K562 (cell line): ENCODE measurements around the gene RHBDD1. TPM values are rescaled to one million over a fixed set of nuclear protein-coding genes. Genes with fewer than 3 reads are reported as not detected.

Source experiments
- ATAC-seq: fragments of 200-7000 bp; cut with Tn5 transposase; 3 replicates; pipeline ENCODE4 v1.9.1; 2020; ENCODE audit warnings: moderate library complexity
- BruUV-seq: library from RNA; stranded (reverse); fragments of 400-500 nt; replicated peaks from 2 replicates; lab custom pipeline; 2021; lab: Mats Ljungman, UMichigan
- CTCF ChIA-PET: fragments of 300-600 bp; formaldehyde crosslinking; extraction: SDS; loops from one replicate; lab custom pipeline; 2021; ENCODE audit warnings: low intra/inter-chr PET ratio; lab: Yijun Ruan, JAX
- POLR2A ChIA-PET: fragments of 300-600, 350-650 bp; sonication (Branson Sonifier 250); formaldehyde crosslinking; extraction: SDS; loops from one replicate; lab custom pipeline; 2021; ENCODE audit warnings: antibody characterized with exemption, inconsistent platforms; lab: Yijun Ruan, JAX
- DNase-seq, 4 experiments: peaks; one replicate each; pipeline versions ENCODE4 v3.0.0 to v3.0.0-alpha.2; 2011 to 2018; ENCODE audit warnings: low spot score in 3 of 4, mixed read lengths in 3 of 4; ENCODE audit errors: extremely low read depth in 1 of 4
- FAIRE-seq: peaks from 2 replicates; lab custom pipeline; 2011; peaks lifted over from hg19 to GRCh38; lab: Jason Lieb, UNC
- H2AFZ ChIP-seq: 2 replicates; pipeline ENCODE4 v1.6.0; 2011; ENCODE audit warnings: low read depth, low read length, control low read depth, inconsistent platforms
- H3K27ac ChIP-seq: fragments of 200-600 bp; 3 replicates; pipeline ENCODE4 v1.8.0; 2011; ENCODE audit warnings: low read depth, mild to moderate bottlenecking, control low read depth, inconsistent platforms, low read length, moderate library complexity, mixed read lengths; ENCODE audit errors: extremely low read depth
- H3K27me3 ChIP-seq, 2 experiments: fragments of 300-600 bp in 1 of 2; 2 replicates in 1 of 2; 3 replicates in 1 of 2; pipeline versions ENCODE4 v1.6.0 to v1.8.0; 2011; ENCODE audit warnings: inconsistent platforms in 2 of 2, low read length in 2 of 2, mild to moderate bottlenecking in 1 of 2, mixed read lengths in 1 of 2, moderate library complexity in 1 of 2; ENCODE audit not compliant: control insufficient read depth in 2 of 2, insufficient read depth in 2 of 2
- H3K36me3 ChIP-seq: fragments of 300-600 bp; 3 replicates; pipeline ENCODE4 v1.8.0; 2011; ENCODE audit warnings: mild to moderate bottlenecking, low read length, inconsistent platforms; ENCODE audit not compliant: control insufficient read depth, insufficient read depth
- H3K4me1 ChIP-seq, 2 experiments: fragments of 200-600 bp in 1 of 2; replicated peaks in 1 of 2; 2 replicates in 1 of 2; 3 replicates in 1 of 2; pipeline versions ENCODE4 v1.5.1 to v1.8.0; 2011; ENCODE audit warnings: inconsistent platforms in 2 of 2, low read length in 2 of 2, mild to moderate bottlenecking in 1 of 2, mixed read lengths in 1 of 2, moderate library complexity in 1 of 2; ENCODE audit not compliant: control insufficient read depth in 2 of 2, insufficient read depth in 2 of 2
- H3K4me2 ChIP-seq: 2 replicates; pipeline ENCODE4 v1.6.1; 2011; ENCODE audit warnings: low read length, control low read depth, inconsistent platforms, mixed read lengths; ENCODE audit not compliant: insufficient read depth
- H3K4me3 ChIP-seq: fragments of 200-600 bp; sonication (generic), shearing (Covaris generic); 2 replicates; pipeline ENCODE4 v1.5.1; 2016; ENCODE audit warnings: control low read depth, inconsistent platforms
- H3K79me2 ChIP-seq: fragments of 200-600 bp; 3 replicates; pipeline ENCODE4 v1.8.0; 2011; ENCODE audit warnings: low read length, inconsistent platforms; ENCODE audit not compliant: control insufficient read depth, insufficient read depth
- H3K9ac ChIP-seq, 2 experiments: 2 replicates each; pipeline versions ENCODE4 v1.6.0 to v1.6.1; 2011; ENCODE audit warnings: low read depth in 2 of 2, low read length in 2 of 2, control low read depth in 1 of 2, inconsistent platforms in 1 of 2, mild to moderate bottlenecking in 1 of 2, mixed read lengths in 1 of 2; ENCODE audit not compliant: insufficient read depth in 1 of 2
- H3K9me1 ChIP-seq: one replicate; pipeline ENCODE4 v1.6.0; 2011; ENCODE audit warnings: inconsistent platforms, mild to moderate bottlenecking, low read length, moderate library complexity; ENCODE audit not compliant: control insufficient read depth, insufficient read depth
- H3K9me3 ChIP-seq: replicated peaks from 2 replicates; pipeline ENCODE4 v1.5.1; 2011; ENCODE audit warnings: low read depth, low read length, inconsistent platforms; ENCODE audit not compliant: control insufficient read depth, insufficient read depth
- H4K20me1 ChIP-seq: replicated peaks from 2 replicates; pipeline ENCODE4 v1.6.1; 2011; ENCODE audit warnings: low read length, inconsistent platforms, mixed read lengths; ENCODE audit not compliant: control insufficient read depth, insufficient read depth
- MCM2 ChIP-seq: fragments of 450-650 bp; IDR thresholded peaks from 2 replicates; pipeline ENCODE4 v1.6.1; 2017; ENCODE audit warnings: low read depth, mild to moderate bottlenecking
- SRF ChIP-seq, 2 experiments: fragments of 250-450, 450-650 bp in 1 of 2; sonication (Bioruptor Pico) in 1 of 2; sonication (generic) in 1 of 2; formaldehyde crosslinking; IDR thresholded peaks; 2 replicates each; pipeline versions ENCODE4 v1.5.0 to v1.5.1; 2020 to 2022; ENCODE audit warnings: mild to moderate bottlenecking in 1 of 2, missing genetic modification reagents in 1 of 2
- STAG1 ChIP-seq: sonication (generic); formaldehyde crosslinking; IDR thresholded peaks from 2 replicates; pipeline ENCODE4 v1.5.0; 2020; ENCODE audit warnings: missing genetic modification reagents, borderline replicate concordance
- XRCC3 ChIP-seq: fragments of 450-650 bp; IDR thresholded peaks from 2 replicates; pipeline ENCODE4 v1.6.1; 2017; ENCODE audit warnings: mild to moderate bottlenecking, moderate library complexity
- ZZZ3 ChIP-seq: fragments of 450-650 bp; IDR thresholded peaks from 2 replicates; pipeline ENCODE4 v1.6.1; 2016; ENCODE audit warnings: antibody characterized with exemption, mild to moderate bottlenecking, moderate library complexity
- WGBS: fragments of 100-300 bp; shearing (Covaris generic); methylation state at CpG from one replicate; pipeline ENCODE4 v1.1.6; 2016; ENCODE audit warnings: low coverage, mixed read lengths; ENCODE audit not compliant: insufficient coverage; ENCODE audit errors: missing lambda C conversion rate; 5-methylcytosine and 5-hydroxymethylcytosine counted together
- in situ Hi-C: fragments of 300-500 bp; cut with MboI; formaldehyde crosslinking; loops from 4 replicates; pipeline ENCODE4 v1.15.0; 2018; ENCODE audit warnings: inconsistent platforms, mixed read lengths
- intact Hi-C: fragments of 100-400 bp; cut with micrococcal nuclease; formaldehyde crosslinking; loops from 2 replicates; pipeline ENCODE4 v1.14.2; 2022
- polyA plus RNA-seq, 8 experiments: library from polyadenylated mRNA; depleted of rRNA in 4 of 8; stranded (reverse) in 5 of 8; unstranded in 3 of 8; fragments of >200 nt; fragmentation: Nextera tagmentation in 2 of 8; fragmentation: Illumina TruSeq in 1 of 8; extraction: Ambion mirVana in 2 of 8; extraction: Trizol in 1 of 8; gene quantifications; 2 replicates each; pipeline versions ENCODE4 v1.2.1 to v1.2.3, GENCODE V29; 2011 to 2014; ENCODE audit warnings: inconsistent platforms in 1 of 8, missing spikeins in 1 of 8
- total RNA-seq, 7 experiments: library from RNA; depleted of rRNA in 6 of 7; stranded (reverse); fragments of >200 nt in 6 of 7; fragmentation: Illumina TruSeq in 2 of 7; extraction: Trizol in 2 of 7; gene quantifications; 2 replicates each; pipeline versions ENCODE4 v1.2.1 to v1.2.3, GENCODE V29; 2011 to 2021; ENCODE audit warnings: low replicate concordance in 1 of 7

RHBDD1 gene
- total and polyA plus RNA-seq, 9 of the 15 experiments (the other 6 are each of a cell fraction or from before 2014, with no cell fraction given), result 4.8 to 34.8 (median 15.6) TPM

DNA sequence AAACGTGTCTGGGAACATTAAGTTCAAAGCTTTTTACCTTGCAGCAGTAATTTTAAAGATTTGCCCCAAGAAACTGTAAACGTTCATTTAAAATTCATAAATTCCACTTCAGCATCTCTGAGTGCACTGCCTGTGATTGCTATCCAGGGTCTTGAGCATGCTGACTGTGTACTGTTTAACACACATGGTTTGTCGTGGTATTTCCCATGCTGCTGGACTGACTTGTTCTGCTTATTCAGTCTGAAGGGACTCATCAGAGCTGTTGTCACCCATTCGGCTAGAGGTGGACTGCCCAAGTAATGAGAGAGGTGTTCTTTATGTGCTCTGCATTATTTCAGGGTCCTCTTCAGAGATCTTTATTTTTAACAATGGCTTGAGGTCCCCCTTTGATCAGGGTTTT is 53.1 kb downstream of the RHBDD1 start:
- Histone ChIP-seq H3K36me3 (0 out of 3 replicates have a peak, but pooled peaks cover 2% of the 10 kb centered on the region), H3K27me3 (no peaks in the 10 kb centered on the region), H3K9me3 (no peaks in the 10 kb centered on the region), H3K79me2 (no peaks in the 10 kb centered on the region), H3K4me2 (no peak overlapping the region), H3K4me3 (no peak overlapping the region), H3K4me1 (no peaks in the 10 kb centered on the region; a peak in 1 of 5 replicates), H3K9me1 (no peaks in the 10 kb centered on the region), H3K27ac (no peak overlapping the region), H2AFZ (no peak overlapping the region), H3K9ac (no peak overlapping the region), H4K20me1 (no peaks in the 10 kb centered on the region)
- intact Hi-C loops (no loop called here), in situ Hi-C loops (no loop called here)
- ATAC-seq (no peak), FAIRE-seq (no peak), DNase-seq (no peak)
- ChIA-PET CTCF (no interaction called here), POLR2A (no interaction called here)
- no TSS peak for BruUV-seq
- TF ChIP-seq ZZZ3, result no peak
- TF ChIP-seq STAG1 (CRISPR knock-in tag), result no peak
- TF ChIP-seq SRF (CRISPR knock-in tag; IDR thresholded peaks at IDR 0.05), result no peak
- no peak for TF ChIP-seq XRCC3
- 49% methylated on average over 4 of the region's 4 CpGs for WGBS

DNA sequence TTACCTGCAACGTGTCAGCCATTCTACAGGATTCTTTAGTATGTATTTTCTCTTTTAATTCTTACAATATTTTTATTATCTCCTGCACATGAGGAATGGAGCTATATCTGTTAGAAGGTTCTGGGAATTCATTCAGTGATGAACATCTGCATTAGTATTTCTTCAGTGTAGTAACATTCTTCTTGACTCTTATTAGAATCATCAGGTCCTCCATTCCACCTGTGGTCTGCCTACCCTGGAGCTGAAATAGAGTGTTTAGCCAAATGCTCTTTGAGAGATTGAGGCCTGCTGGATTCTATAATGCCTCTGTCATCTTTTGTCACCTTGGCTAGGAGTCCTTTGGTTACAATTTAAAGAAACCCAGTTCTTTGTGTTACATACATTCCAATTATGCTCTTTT is 54.4 kb downstream of the RHBDD1 start:
- intact Hi-C loops, result no loop called here
- H3K9ac ChIP-seq, result no peak overlapping the region
- 0 out of 3 replicates have a peak, but pooled peaks cover 2% of the 10 kb centered on the region for H3K36me3 ChIP-seq
- H3K79me2 ChIP-seq, result no peaks in the 10 kb centered on the region
- no peaks in the 10 kb centered on the region for H3K9me3 ChIP-seq
- no peak for ATAC-seq
- H3K9me1 ChIP-seq, result no peaks in the 10 kb centered on the region
- H3K27ac ChIP-seq, result no peak overlapping the region
- H2AFZ ChIP-seq, result no peak overlapping the region
- no peaks in the 10 kb centered on the region; a peak in 1 of 5 replicates for H3K4me1 ChIP-seq
- WGBS, result 67% methylated on average over 1 of the region's 1 CpG
- no peak for TF ChIP-seq MCM2
- CTCF ChIA-PET, result no interaction called here
- DNase-seq, result no peak
- POLR2A ChIA-PET, result no interaction called here
- BruUV-seq, result no TSS peak
- in situ Hi-C loops, result no loop called here
- H3K4me3 ChIP-seq, result no peak overlapping the region
- H4K20me1 ChIP-seq, result no peaks in the 10 kb centered on the region
- no peak overlapping the region for H3K4me2 ChIP-seq
- no peak for FAIRE-seq
- no peaks in the 10 kb centered on the region for H3K27me3 ChIP-seq
